Measurements from ENCODE around the gene LCLAT1. TPM values are rescaled to one million over a fixed set of nuclear protein-coding genes. Genes with fewer than 3 reads are reported as not detected.

Gene LCLAT1
- total RNA-seq, 2 experiments from 2014 or later = 8.3 to 10.2 TPM

DNA sequence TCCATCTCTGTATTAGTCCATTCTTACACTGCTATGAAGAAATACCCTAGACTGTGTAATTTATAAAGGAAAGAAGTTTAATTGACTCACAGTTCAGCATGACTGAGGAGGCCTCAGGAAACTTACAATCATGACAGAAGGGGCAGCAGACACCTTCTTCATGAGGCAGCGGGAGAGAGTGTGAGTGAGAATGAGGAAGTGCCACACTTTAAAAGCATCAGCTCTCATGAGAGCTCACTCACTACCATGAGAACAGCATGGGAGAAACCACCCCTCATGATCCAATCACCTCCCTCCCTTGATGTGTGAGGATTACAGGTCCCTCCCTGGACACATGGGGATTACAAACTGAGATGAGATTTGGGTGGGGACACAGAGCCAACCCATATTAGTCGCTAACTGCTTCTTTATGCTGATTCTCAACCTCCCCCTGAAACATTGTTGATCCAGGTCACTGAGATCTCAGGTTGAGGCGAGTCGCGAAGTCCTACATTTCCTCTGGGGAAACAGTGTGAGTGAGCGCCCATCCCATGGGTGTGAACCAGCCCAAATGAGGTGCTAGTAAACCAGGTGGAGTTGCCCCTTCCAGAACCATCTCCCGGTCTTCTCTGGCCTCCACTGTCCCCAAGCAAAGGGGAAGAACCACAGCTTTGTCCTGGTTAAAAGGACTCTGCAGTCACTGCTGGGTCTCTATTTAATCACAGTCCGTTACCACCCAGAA, 236.3 kb downstream of the LCLAT1 start:
- Histone ChIP-seq H3K36me3 (ENCODE audit: insufficient read depth, low read length) (no peaks in the 10 kb centered on the region), H3K9me3 (ENCODE audit: control insufficient read depth in 1 of 2, insufficient read depth in 1 of 2, low read length in 2 of 2) (no peaks in the 10 kb centered on the region), H3K27ac (ENCODE audit: low read depth in 1 of 2, low read length in 2 of 2) (no peak overlapping the region), H3K4me1 (ENCODE audit: insufficient read depth, low read length) (no peaks in the 10 kb centered on the region), H3K4me3 (ENCODE audit: low read length) (no peak overlapping the region), H3K27me3 (ENCODE audit: control insufficient read depth in 1 of 2, insufficient read depth in 2 of 2, low read length in 2 of 2) (no peaks in the 10 kb centered on the region)
- H3K27ac Mint-ChIP-seq = no peak overlapping the region
- no peak overlapping the region for H3K4me3 Mint-ChIP-seq
- no peaks in the 10 kb centered on the region for H3K36me3 Mint-ChIP-seq (ENCODE audit: low read depth)
- ChIA-PET POLR2A (no interaction called here), CTCF (interaction anchor here (1.6 kb wide), 1 partner anchor 28 kb away, joined by 3 read pairs; no protein-coding TSS in a partner anchor)
- no peaks in the 10 kb centered on the region for H3K27me3 Mint-ChIP-seq
- DNase-seq (no peak), ATAC-seq (ENCODE audit: poor library complexity) (no peak)
- intact Hi-C loops (cut with DNase I, micrococcal nuclease) = no loop called here
- H3K9me3 Mint-ChIP-seq = no peaks in the 10 kb centered on the region
- no peaks in the 10 kb centered on the region for H3K4me1 Mint-ChIP-seq (ENCODE audit: low read depth)
- TF ChIP-seq, protein P1, sequence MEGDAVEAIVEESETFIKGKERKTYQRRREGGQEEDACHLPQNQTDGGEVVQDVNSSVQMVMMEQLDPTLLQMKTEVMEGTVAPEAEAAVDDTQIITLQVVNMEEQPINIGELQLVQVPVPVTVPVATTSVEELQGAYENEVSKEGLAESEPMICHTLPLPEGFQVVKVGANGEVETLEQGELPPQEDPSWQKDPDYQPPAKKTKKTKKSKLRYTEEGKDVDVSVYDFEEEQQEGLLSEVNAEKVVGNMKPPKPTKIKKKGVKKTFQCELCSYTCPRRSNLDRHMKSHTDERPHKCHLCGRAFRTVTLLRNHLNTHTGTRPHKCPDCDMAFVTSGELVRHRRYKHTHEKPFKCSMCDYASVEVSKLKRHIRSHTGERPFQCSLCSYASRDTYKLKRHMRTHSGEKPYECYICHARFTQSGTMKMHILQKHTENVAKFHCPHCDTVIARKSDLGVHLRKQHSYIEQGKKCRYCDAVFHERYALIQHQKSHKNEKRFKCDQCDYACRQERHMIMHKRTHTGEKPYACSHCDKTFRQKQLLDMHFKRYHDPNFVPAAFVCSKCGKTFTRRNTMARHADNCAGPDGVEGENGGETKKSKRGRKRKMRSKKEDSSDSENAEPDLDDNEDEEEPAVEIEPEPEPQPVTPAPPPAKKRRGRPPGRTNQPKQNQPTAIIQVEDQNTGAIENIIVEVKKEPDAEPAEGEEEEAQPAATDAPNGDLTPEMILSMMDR (IDR thresholded peaks at IDR 0.05) = no peak

DNA sequence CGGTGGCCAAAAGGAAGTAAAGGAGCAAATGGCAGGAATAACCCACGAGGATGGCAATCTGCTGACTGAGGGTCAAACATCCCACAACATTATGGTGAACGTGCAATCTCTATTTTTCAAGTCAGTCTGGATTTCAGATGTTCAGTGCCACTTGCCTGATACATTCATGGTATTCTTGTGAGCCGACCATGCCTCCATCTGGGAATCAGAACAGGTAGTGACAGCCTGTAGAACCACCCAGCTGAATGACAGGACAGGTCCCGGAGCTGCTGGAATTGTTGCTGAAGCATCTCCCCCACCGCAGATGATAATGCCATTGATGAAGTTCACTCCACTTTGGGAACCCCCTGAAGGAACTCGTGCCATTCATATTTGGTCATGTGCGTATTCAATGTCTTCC, 237.0 kb downstream of the LCLAT1 start:
- Histone ChIP-seq H3K9me3 (ENCODE audit: control insufficient read depth in 1 of 2, insufficient read depth in 1 of 2, low read length in 2 of 2) (no peaks in the 10 kb centered on the region), H3K27me3 (ENCODE audit: control insufficient read depth in 1 of 2, insufficient read depth in 2 of 2, low read length in 2 of 2) (no peaks in the 10 kb centered on the region), H3K4me3 (ENCODE audit: low read length) (no peak overlapping the region), H3K4me1 (ENCODE audit: insufficient read depth, low read length) (no peaks in the 10 kb centered on the region), H3K27ac (ENCODE audit: low read depth in 1 of 2, low read length in 2 of 2) (no peak overlapping the region), H3K36me3 (ENCODE audit: insufficient read depth, low read length) (no peaks in the 10 kb centered on the region)
- no peak for DNase-seq
- no peaks in the 10 kb centered on the region for H3K4me1 Mint-ChIP-seq (ENCODE audit: low read depth)
- intact Hi-C loops (cut with DNase I, micrococcal nuclease) = no loop called here
- POLR2A ChIA-PET = no interaction called here
- CTCF ChIA-PET = no interaction called here
- no peaks in the 10 kb centered on the region for H3K27me3 Mint-ChIP-seq
- no peak for ATAC-seq (ENCODE audit: poor library complexity)
- H3K9me3 Mint-ChIP-seq = no peaks in the 10 kb centered on the region
- TF ChIP-seq, protein P1 (IDR thresholded peaks at IDR 0.05) = no peak
- H3K4me3 Mint-ChIP-seq = no peak overlapping the region
- H3K27ac Mint-ChIP-seq = no peak overlapping the region
- no peaks in the 10 kb centered on the region for H3K36me3 Mint-ChIP-seq (ENCODE audit: low read depth)

DNA sequence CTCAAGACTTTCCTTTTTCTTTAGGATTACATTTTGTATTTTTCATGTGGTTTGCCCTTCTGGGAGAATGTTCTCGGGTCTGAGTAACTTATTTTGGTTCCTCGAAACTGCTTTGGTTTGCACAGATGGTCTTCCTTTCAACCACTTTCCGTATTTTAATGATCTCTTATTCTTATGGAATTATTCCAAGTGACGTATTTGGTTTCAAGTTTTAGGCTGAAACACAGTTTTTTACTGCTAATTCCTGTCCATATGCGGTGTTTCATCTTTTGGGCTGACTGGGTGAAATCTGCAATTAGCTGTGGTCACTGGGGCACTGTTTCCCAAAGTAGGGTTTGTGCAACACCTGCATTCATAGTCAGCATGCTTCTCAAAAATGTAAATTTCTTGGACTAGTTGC, 237.5 kb downstream of the LCLAT1 start:
- TF ChIP-seq, protein P1 (IDR thresholded peaks at IDR 0.05) = no peak
- Histone ChIP-seq H3K36me3 (ENCODE audit: insufficient read depth, low read length) (no peaks in the 10 kb centered on the region), H3K27me3 (ENCODE audit: control insufficient read depth in 1 of 2, insufficient read depth in 2 of 2, low read length in 2 of 2) (no peaks in the 10 kb centered on the region), H3K9me3 (ENCODE audit: control insufficient read depth in 1 of 2, insufficient read depth in 1 of 2, low read length in 2 of 2) (no peaks in the 10 kb centered on the region), H3K27ac (ENCODE audit: low read depth in 1 of 2, low read length in 2 of 2) (no peak overlapping the region), H3K4me1 (ENCODE audit: insufficient read depth, low read length) (no peaks in the 10 kb centered on the region), H3K4me3 (ENCODE audit: low read length) (no peak overlapping the region)
- Mint-ChIP-seq H3K4me1 (ENCODE audit: low read depth) (no peaks in the 10 kb centered on the region), H3K27me3 (no peaks in the 10 kb centered on the region), H3K27ac (no peak overlapping the region), H3K4me3 (no peak overlapping the region), H3K9me3 (no peaks in the 10 kb centered on the region), H3K36me3 (ENCODE audit: low read depth) (no peaks in the 10 kb centered on the region)
- CTCF ChIA-PET = no interaction called here
- intact Hi-C loops (cut with DNase I, micrococcal nuclease) = no loop called here
- POLR2A ChIA-PET = no interaction called here
- no peak for DNase-seq
- ATAC-seq (ENCODE audit: poor library complexity) = no peak

Measured in CD4-positive, alpha-beta T cell (primary cell).